Adrenal gland (tissue), 12 donors: ENCODE results near the gene IL1RAPL2. TPM values are rescaled to one million over a fixed set of nuclear protein-coding genes. Genes with fewer than 3 reads are reported as not detected.

ENCODE experiments used
- DNase-seq, 7 donors: peaks; one replicate each; pipeline ENCODE4 v3.0.0-alpha.2; 2019 to 2020
- H3K27ac ChIP-seq, 5 donors: fragments of 200-600 bp; sonication (generic) in 4 of 5; 1 replicate in 3 of 5; 2 replicates in 2 of 5; pipeline versions ENCODE4 v1.5.1 to v1.8.0; 2016 to 2020; ENCODE audit warnings: mild to moderate bottlenecking in 1 of 5
- H3K27me3 ChIP-seq: fragments of 200-600 bp; 2 replicates; pipeline ENCODE4 v1.8.0; 2021
- H3K36me3 ChIP-seq, 2 donors: fragments of 200-600 bp; replicated peaks in 1 of 2; 1 replicate in 1 of 2; 2 replicates in 1 of 2; pipeline versions ENCODE4 v1.5.1 to v1.8.0; 2018 to 2022
- H3K4me1 ChIP-seq, 2 donors: fragments of 200-600 bp; replicated peaks in 1 of 2; 1 replicate in 1 of 2; 2 replicates in 1 of 2; pipeline versions ENCODE4 v1.5.1 to v1.8.0; 2018 to 2021
- H3K4me3 ChIP-seq, 4 donors: fragments of 200-600 bp; sonication (generic) in 3 of 4; one replicate each; pipeline ENCODE4 v1.5.1; 2016 to 2018
- H3K9me3 ChIP-seq, 3 donors: fragments of 200-600 bp; sonication (generic) in 1 of 3; replicated peaks in 1 of 3; 1 replicate in 2 of 3; 2 replicates in 1 of 3; pipeline versions ENCODE4 v1.5.1 to v1.8.0; 2016 to 2021
- CTCF ChIP-seq, 6 experiments: fragments of 450-650 bp in 4 of 6; fragments of 200-600 bp in 2 of 6; sonication (generic) in 1 of 6; IDR thresholded peaks; 1 replicate in 5 of 6; 2 replicates in 1 of 6; pipeline versions ENCODE4 v1.5.1 to v1.8.0; 2016 to 2021; ENCODE audit warnings: antibody characterized with exemption in 6 of 6, mild to moderate bottlenecking in 2 of 6, moderate library complexity in 1 of 6
- POLR2A ChIP-seq, 2 donors: fragments of 450-650 bp; IDR thresholded peaks; one replicate each; pipeline ENCODE4 v1.6.1; 2017; ENCODE audit warnings: antibody characterized with exemption in 2 of 2, mild to moderate bottlenecking in 2 of 2, moderate library complexity in 1 of 2
- WGBS, 4 donors: extraction: QIAGEN DNeasy Blood & Tissue Kit in 2 of 4; methylation state at CpG; one replicate each; pipeline versions ENCODE4 v1.1.5 to v1.1.7; 2013 to 2017; 5-methylcytosine and 5-hydroxymethylcytosine counted together
- intact Hi-C, 2 donors: fragments of 100-400 bp; cut with DNase I; formaldehyde crosslinking; loops; one replicate each; pipeline versions ENCODE4 v1.14.1 to v1.15.0; 2022 to 2023
- polyA plus RNA-seq, 3 donors: library from polyadenylated mRNA; stranded (reverse); fragments of 200-250 nt in 2 of 3; fragments of 350-450 nt in 1 of 3; fragmentation: Illumina TruSeq in 1 of 3; extraction: RNeasy Lipid Tissue Mini Kit (QIAGEN cat#74804) in 1 of 3; gene quantifications; one replicate each; pipeline ENCODE4 v1.2.3, GENCODE V29; 2013 to 2014
- total RNA-seq, 9 donors: library from RNA; depleted of rRNA in 4 of 9; stranded (reverse); fragments of >200 nt in 4 of 9; fragments of 120-200 nt in 1 of 9; fragmentation: NEBNext Ultra II Directional in 1 of 9; extraction: Animal tissue kit (Norgen Biotek cat#: 25700) in 1 of 9; gene quantifications; one replicate each; pipeline versions ENCODE4 v1.1.0 to v1.2.4, GENCODE V29; 2013 to 2023
- donor health status: healthy with polysubstance abuse.
- donor health status: Bipolar disorder and iron deficiency.
- donor health status: DM: yes; HTN: yes; CAD: no.
- donor health status: DM: no; HTN: no; CAD: no.
- donor health status: DM: no; HTN: no; CAD: no.
- donor health status: DM: yes; HTN: yes; CAD: no.

IL1RAPL2 gene
- total and polyA plus RNA-seq, 12 donors = 0.27 to 8.4 (median 0.64) TPM; not detected in 5

DNA sequence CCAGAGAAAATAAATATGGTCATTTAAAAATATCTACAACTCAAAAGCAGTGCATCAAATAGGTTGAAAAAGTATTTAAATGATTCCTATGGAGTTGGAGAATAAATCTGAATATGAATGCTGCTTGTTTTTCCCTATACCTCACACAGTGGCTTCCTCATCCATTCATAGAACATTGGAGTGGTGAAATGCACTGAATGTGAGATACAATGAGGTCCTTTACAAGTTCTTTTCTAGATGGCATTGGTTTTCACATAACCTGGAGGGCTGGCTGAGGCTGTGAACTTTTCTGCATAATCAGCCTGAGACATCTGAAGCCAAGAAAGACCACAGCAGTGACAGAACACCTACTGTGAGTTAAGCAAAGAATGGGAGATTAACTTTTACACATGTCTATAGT, 977.3 kb downstream of the IL1RAPL2 start:
- intact Hi-C loops = no loop called here
- H3K9me3 ChIP-seq = no peaks in the 10 kb centered on the region
- H3K36me3 ChIP-seq = no peaks in the 10 kb centered on the region
- peaks cover 9% of the 10 kb centered on the region for H3K27me3 ChIP-seq
- no peak for DNase-seq
- H3K4me1 ChIP-seq = no peaks in the 10 kb centered on the region
- no peak overlapping the region for H3K27ac ChIP-seq
- H3K4me3 ChIP-seq = no peak overlapping the region
- TF ChIP-seq POLR2A (IDR thresholded peaks at IDR 0.05) (no peak), CTCF (IDR thresholded peaks at IDR 0.05) (no peak)

- intact Hi-C loops = no loop called here
- no peak for DNase-seq
- no peak overlapping the region for H3K27ac ChIP-seq
- TF ChIP-seq CTCF (IDR thresholded peaks at IDR 0.05) (no peak), POLR2A (IDR thresholded peaks at IDR 0.05) (no peak)
- H3K4me1 ChIP-seq = no peaks in the 10 kb centered on the region
- 60 to 76% (median 63%) methylated on average over 3 of the region's 3 CpGs for WGBS, 4 donors
- peaks cover 9% of the 10 kb centered on the region for H3K27me3 ChIP-seq
- H3K4me3 ChIP-seq = no peak overlapping the region
- H3K9me3 ChIP-seq = no peaks in the 10 kb centered on the region
- no peaks in the 10 kb centered on the region for H3K36me3 ChIP-seq
Measured at GRCh38 chrX:105550043-105550663, 984.2 kb downstream of the IL1RAPL2 start.

GRCh38 chrX:105552395-105552794, 986.4 kb downstream of the IL1RAPL2 start:
- Histone ChIP-seq H3K27me3 (peaks cover 3% of the 10 kb centered on the region), H3K36me3 (no peaks in the 10 kb centered on the region), H3K27ac (no peak overlapping the region), H3K9me3 (no peaks in the 10 kb centered on the region), H3K4me1 (no peaks in the 10 kb centered on the region), H3K4me3 (no peak overlapping the region)
- WGBS, 4 donors = 70 to 85% (median 81%) methylated on average over 5 of the region's 5 CpGs
- intact Hi-C loops = no loop called here
- no peak for DNase-seq
- no peak for TF ChIP-seq POLR2A (IDR thresholded peaks at IDR 0.05)
- TF ChIP-seq CTCF (IDR thresholded peaks at IDR 0.05) = no peak

GRCh38 chrX:105553118-105553517, 987.1 kb downstream of the IL1RAPL2 start:
- no peak overlapping the region for H3K27ac ChIP-seq
- 76 to 100% (median 82%) methylated on average over 1 of the region's 1 CpG for WGBS, 4 donors
- no peaks in the 10 kb centered on the region for H3K36me3 ChIP-seq
- intact Hi-C loops = no loop called here
- no peak overlapping the region for H3K4me3 ChIP-seq
- no peaks in the 10 kb centered on the region for H3K4me1 ChIP-seq
- no peak for TF ChIP-seq CTCF (IDR thresholded peaks at IDR 0.05)
- TF ChIP-seq POLR2A (IDR thresholded peaks at IDR 0.05) = no peak
- H3K27me3 ChIP-seq = no peaks in the 10 kb centered on the region
- no peaks in the 10 kb centered on the region for H3K9me3 ChIP-seq
- no peak for DNase-seq
